Measurements from ENCODE around the gene IFNGR1. TPM values are rescaled to one million over a fixed set of nuclear protein-coding genes. Genes with fewer than 3 reads are reported as not detected.

Gene IFNGR1
- total and polyA plus RNA-seq, 4 donors, result 108 to 327 (median 149) TPM

- Histone ChIP-seq H3K9ac (ENCODE audit: insufficient read depth in 1 of 2, low read length in 2 of 2) (no peak overlapping the region), H3K27ac (ENCODE audit: low read depth in 1 of 2, low read length in 1 of 2) (no peak overlapping the region), H3K9me3 (ENCODE audit: control insufficient read depth in 4 of 4, insufficient read depth in 3 of 4, low read length in 3 of 4) (peaks cover 0 to 2% (median 0%) of the 10 kb centered on the region in 4 donors), H3K4me1 (ENCODE audit: control insufficient read depth in 5 of 5, insufficient read depth in 5 of 5, low read length in 5 of 5) (peaks cover 0 to 14% (median 6%) of the 10 kb centered on the region in 5 donors), H3K4me3 (no peak overlapping the region), H3K36me3 (ENCODE audit: control insufficient read depth in 4 of 4, insufficient read depth in 4 of 4, low read length in 4 of 4) (peaks cover 12 to 24% (median 19%) of the 10 kb centered on the region in 4 donors), H3K27me3 (ENCODE audit: control insufficient read depth in 3 of 3, insufficient read depth in 3 of 3, low read length in 2 of 3) (no peaks in the 10 kb centered on the region)
- WGBS, 2 donors, result 90 to 95% methylated on average over 11 of the region's 11 CpGs
- no peak for DNase-seq
- no peak for ATAC-seq (ENCODE audit: insufficient read depth, low FRiP score)
- TF ChIP-seq CTCF (IDR thresholded peaks at IDR 0.05; ENCODE audit: control extremely low read depth, extremely low read depth), result no peak
Measured at GRCh38 chr6:137197684-137198645, 21.2 kb downstream of the IFNGR1 start.

- ATAC-seq (ENCODE audit: insufficient read depth, low FRiP score) (no peak), DNase-seq (no peak)
- Histone ChIP-seq H3K9me3 (ENCODE audit: control insufficient read depth in 4 of 4, insufficient read depth in 3 of 4, low read length in 3 of 4) (peaks cover 0 to 3% (median 1%) of the 10 kb centered on the region in 4 donors), H3K27ac (ENCODE audit: low read depth in 1 of 2, low read length in 1 of 2) (no peak overlapping the region), H3K4me1 (ENCODE audit: control insufficient read depth in 5 of 5, insufficient read depth in 5 of 5, low read length in 5 of 5) (peaks cover 0 to 20% (median 11%) of the 10 kb centered on the region in 5 donors), H3K4me3 (no peak overlapping the region), H3K9ac (ENCODE audit: insufficient read depth in 1 of 2, low read length in 2 of 2) (no peak overlapping the region), H3K36me3 (ENCODE audit: control insufficient read depth in 4 of 4, insufficient read depth in 4 of 4, low read length in 4 of 4) (peaks cover 5 to 11% (median 9%) of the 10 kb centered on the region in 4 donors), H3K27me3 (ENCODE audit: control insufficient read depth in 3 of 3, insufficient read depth in 3 of 3, low read length in 2 of 3) (no peaks in the 10 kb centered on the region)
- WGBS, 2 donors, result 76 to 84% methylated on average over 5 of the region's 5 CpGs
- TF ChIP-seq CTCF (IDR thresholded peaks at IDR 0.05; ENCODE audit: control extremely low read depth, extremely low read depth), result no peak
Measured at GRCh38 chr6:137193256-137194070, 25.7 kb downstream of the IFNGR1 start.

- 88 to 96% methylated on average over 4 of the region's 4 CpGs for WGBS, 2 donors
- ATAC-seq (ENCODE audit: insufficient read depth, low FRiP score), result no peak
Measured at GRCh38 chr6:137192821-137193220, 26.4 kb downstream of the IFNGR1 start.

More at GRCh38 chr6:137192821-137193220, 26.4 kb downstream of the IFNGR1 start:
- no peak for TF ChIP-seq CTCF (IDR thresholded peaks at IDR 0.05; ENCODE audit: control extremely low read depth, extremely low read depth)
- Histone ChIP-seq H3K9ac (ENCODE audit: insufficient read depth in 1 of 2, low read length in 2 of 2) (no peak overlapping the region), H3K36me3 (ENCODE audit: control insufficient read depth in 4 of 4, insufficient read depth in 4 of 4, low read length in 4 of 4) (peaks cover under 1 to 4% (median 3%) of the 10 kb centered on the region in 4 donors), H3K27ac (ENCODE audit: low read depth in 1 of 2, low read length in 1 of 2) (no peak overlapping the region), H3K27me3 (ENCODE audit: control insufficient read depth in 3 of 3, insufficient read depth in 3 of 3, low read length in 2 of 3) (no peaks in the 10 kb centered on the region), H3K4me3 (no peak overlapping the region), H3K4me1 (ENCODE audit: control insufficient read depth in 5 of 5, insufficient read depth in 5 of 5, low read length in 5 of 5) (peaks cover 0 to 20% (median 11%) of the 10 kb centered on the region in 5 donors), H3K9me3 (ENCODE audit: control insufficient read depth in 4 of 4, insufficient read depth in 3 of 4, low read length in 3 of 4) (peaks cover 0 to 3% (median 1%) of the 10 kb centered on the region in 4 donors)
- DNase-seq, result no peak
